Vagina (tissue), 2 donors: Measurements from ENCODE around the gene NAPB. TPM values are rescaled to one million over a fixed set of nuclear protein-coding genes. Genes with fewer than 3 reads are reported as not detected.
A peak's percentile ranks its signal among the peaks of the same experiment; 100 is the strongest.

ENCODE experiments used
- DNase-seq, 2 donors: peaks; one replicate each; pipeline ENCODE4 v3.0.0-alpha.2; 2017; ENCODE audit errors: extremely low spot score in 2 of 2
- H3K27ac ChIP-seq: fragments of 200-600 bp; sonication (generic); one replicate; pipeline ENCODE4 v1.5.1; 2019
- H3K27me3 ChIP-seq: fragments of 200-600 bp; sonication (generic); one replicate; pipeline ENCODE4 v1.5.1; 2019
- H3K36me3 ChIP-seq, 2 donors: fragments of 200-600 bp; sonication (generic); one replicate each; pipeline ENCODE4 v1.5.1; 2017 to 2019
- H3K4me1 ChIP-seq: fragments of 200-600 bp; sonication (generic); one replicate; pipeline ENCODE4 v1.5.1; 2019
- H3K4me3 ChIP-seq, 2 donors: fragments of 200-600 bp; sonication (generic); 1 replicate in 1 of 2; 2 replicates in 1 of 2; pipeline ENCODE4 v1.5.1; 2016 to 2019
- H3K9me3 ChIP-seq: fragments of 200-600 bp; sonication (generic); one replicate; pipeline ENCODE4 v1.5.1; 2019
- CTCF ChIP-seq, 3 experiments: fragments of 450-650 bp in 2 of 3; fragments of 200-600 bp in 1 of 3; sonication (generic) in 1 of 3; IDR thresholded peaks; one replicate each; pipeline ENCODE4 v1.5.1; 2017 to 2019; ENCODE audit warnings: antibody characterized with exemption in 3 of 3, mild to moderate bottlenecking in 2 of 3, moderate library complexity in 2 of 3
- POLR2A ChIP-seq, 2 donors: fragments of 450-650 bp; IDR thresholded peaks; one replicate each; pipeline ENCODE4 v1.6.1; 2017; ENCODE audit warnings: antibody characterized with exemption in 2 of 2, mild to moderate bottlenecking in 2 of 2, moderate library complexity in 2 of 2
- POLR2AphosphoS5 ChIP-seq, 2 donors: sonication (generic); formaldehyde crosslinking; IDR thresholded peaks; one replicate each; pipeline ENCODE4 v1.9.0; 2017; ENCODE audit warnings: antibody characterized with exemption in 2 of 2, mild to moderate bottlenecking in 2 of 2, low read depth in 1 of 2; ENCODE audit not compliant: insufficient read depth in 1 of 2
- intact Hi-C: fragments of 100-400 bp; cut with DNase I; formaldehyde crosslinking; loops from one replicate; pipeline ENCODE4 v1.15.1; 2023
- total RNA-seq: library from RNA; depleted of rRNA; stranded (reverse); fragments of >200 nt; gene quantifications from one replicate; pipeline ENCODE4 v1.2.3, GENCODE V29; 2016

NAPB gene
- total RNA-seq, 1 donor from 2014 or later = 28.5 TPM

- H3K4me1 ChIP-seq = no peaks in the 10 kb centered on the region
Observed at GRCh38 chr20:23445596-23446217, 24.4 kb upstream of the NAPB start.

GRCh38 chr20:23444859-23445258, 23.6 kb upstream of the NAPB start:
- TF ChIP-seq POLR2A (IDR thresholded peaks at IDR 0.05) (no peak), POLR2AphosphoS5 (IDR thresholded peaks at IDR 0.05; ENCODE audit: insufficient read depth in 1 of 2, low read depth in 1 of 2) (no peak), CTCF (IDR thresholded peaks at IDR 0.05) (no peak)
- Histone ChIP-seq H3K9me3 (no peaks in the 10 kb centered on the region), H3K27ac (no peak overlapping the region), H3K4me3 (no peak overlapping the region), H3K36me3 (no peaks in the 10 kb centered on the region), H3K4me1 (no peaks in the 10 kb centered on the region), H3K27me3 (no peaks in the 10 kb centered on the region)
- DNase-seq = no peak
- intact Hi-C loops = loop anchor here (10.0 kb wide), 1 partner anchor 220 kb away; no protein-coding TSS in a partner anchor

More at GRCh38 chr20:23445596-23446217, 24.4 kb upstream of the NAPB start:
- Histone ChIP-seq H3K9me3 (no peaks in the 10 kb centered on the region), H3K4me3 (no peak overlapping the region), H3K27ac (no peak overlapping the region), H3K27me3 (no peaks in the 10 kb centered on the region), H3K36me3 (no peaks in the 10 kb centered on the region)
- no peak for DNase-seq
- TF ChIP-seq CTCF (IDR thresholded peaks at IDR 0.05) (no peak), POLR2AphosphoS5 (IDR thresholded peaks at IDR 0.05; ENCODE audit: insufficient read depth in 1 of 2, low read depth in 1 of 2) (no peak), POLR2A (IDR thresholded peaks at IDR 0.05) (no peak)
- intact Hi-C loops = loop anchor here (10.0 kb wide), 1 partner anchor 219 kb away; no protein-coding TSS in a partner anchor

DNA sequence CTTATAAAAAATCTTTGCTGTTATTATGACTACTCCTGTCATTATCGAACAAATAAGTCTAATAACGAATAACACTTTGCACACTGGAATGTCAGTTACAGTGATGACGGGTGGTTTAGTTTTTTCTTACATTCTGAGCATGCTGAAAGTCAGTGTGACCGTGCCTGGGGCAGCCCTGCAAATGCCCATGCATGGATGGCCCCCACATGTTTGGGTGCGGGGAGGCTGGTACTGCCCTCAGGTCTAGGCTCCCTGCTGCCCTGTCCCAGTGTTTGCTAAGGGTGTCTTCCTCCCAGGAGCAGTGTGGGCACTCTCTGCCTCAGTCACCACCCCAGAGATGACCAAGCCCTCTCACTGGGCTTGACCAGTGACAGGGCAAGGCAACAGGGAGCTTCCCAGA, 21.1 kb upstream of the NAPB start:
- no peaks in the 10 kb centered on the region for H3K4me1 ChIP-seq
- no peaks in the 10 kb centered on the region for H3K9me3 ChIP-seq

GRCh38 chr20:23441850-23442313, 20.6 kb upstream of the NAPB start:
- no peaks in the 10 kb centered on the region for H3K27me3 ChIP-seq
- intact Hi-C loops = loop anchor here (10.0 kb wide), 1 partner anchor 223 kb away; no protein-coding TSS in a partner anchor
- H3K36me3 ChIP-seq = no peaks in the 10 kb centered on the region
- H3K4me1 ChIP-seq = no peaks in the 10 kb centered on the region
- TF ChIP-seq POLR2A (IDR thresholded peaks at IDR 0.05) (no peak), CTCF (IDR thresholded peaks at IDR 0.05) (peak; percentile 24 to 65 (median 59)), POLR2AphosphoS5 (IDR thresholded peaks at IDR 0.05; ENCODE audit: insufficient read depth in 1 of 2, low read depth in 1 of 2) (no peak)
- peak in 1 of 2 donors; percentile 74 for DNase-seq
- H3K9me3 ChIP-seq = no peaks in the 10 kb centered on the region
- H3K27ac ChIP-seq = no peak overlapping the region
- no peak overlapping the region for H3K4me3 ChIP-seq

More for the DNA sequence above, 21.1 kb upstream of the NAPB start:
- H3K27me3 ChIP-seq = no peaks in the 10 kb centered on the region
- no peaks in the 10 kb centered on the region for H3K36me3 ChIP-seq
- no peak for DNase-seq
- no peak overlapping the region for H3K4me3 ChIP-seq
- intact Hi-C loops = loop anchor here (10.0 kb wide), 1 partner anchor 222 kb away; no protein-coding TSS in a partner anchor
- no peak overlapping the region for H3K27ac ChIP-seq
- TF ChIP-seq POLR2A (IDR thresholded peaks at IDR 0.05) (no peak), POLR2AphosphoS5 (IDR thresholded peaks at IDR 0.05; ENCODE audit: insufficient read depth in 1 of 2, low read depth in 1 of 2) (no peak), CTCF (IDR thresholded peaks at IDR 0.05) (no peak)

DNA sequence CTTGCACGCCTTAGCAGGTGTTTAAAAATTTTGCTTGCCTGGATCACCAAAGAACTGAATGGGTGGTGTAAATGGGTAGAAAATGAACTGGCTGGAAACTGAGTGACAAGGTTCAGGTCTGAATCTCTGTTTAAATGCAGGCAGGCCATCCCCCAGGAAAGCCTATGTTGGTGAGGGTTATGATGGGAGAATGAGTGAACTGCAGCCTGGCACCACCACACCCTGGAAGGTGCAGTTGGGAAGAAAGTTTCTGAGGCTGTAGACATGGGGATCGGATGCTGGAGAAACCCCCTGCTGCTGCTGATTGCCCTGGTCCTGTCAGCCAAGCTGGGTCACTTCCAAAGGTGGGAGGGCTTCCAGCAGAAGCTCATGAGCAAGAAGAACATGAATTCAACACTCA, 18.7 kb upstream of the NAPB start:
- Histone ChIP-seq H3K9me3 (no peaks in the 10 kb centered on the region), H3K27me3 (no peaks in the 10 kb centered on the region), H3K4me1 (no peaks in the 10 kb centered on the region), H3K27ac (no peak overlapping the region), H3K36me3 (no peaks in the 10 kb centered on the region), H3K4me3 (no peak overlapping the region)
- intact Hi-C loops = loop anchor here (10.0 kb wide), 1 partner anchor 225 kb away; no protein-coding TSS in a partner anchor
- TF ChIP-seq POLR2A (IDR thresholded peaks at IDR 0.05) = no peak
- no peak for TF ChIP-seq CTCF (IDR thresholded peaks at IDR 0.05)
- no peak for TF ChIP-seq POLR2AphosphoS5 (IDR thresholded peaks at IDR 0.05; ENCODE audit: insufficient read depth in 1 of 2, low read depth in 1 of 2)
- DNase-seq = peak in 1 of 2 donors; percentile 79
